ENCODE results near the gene PLXNA2.

The PLXNA2 gene, protein sequence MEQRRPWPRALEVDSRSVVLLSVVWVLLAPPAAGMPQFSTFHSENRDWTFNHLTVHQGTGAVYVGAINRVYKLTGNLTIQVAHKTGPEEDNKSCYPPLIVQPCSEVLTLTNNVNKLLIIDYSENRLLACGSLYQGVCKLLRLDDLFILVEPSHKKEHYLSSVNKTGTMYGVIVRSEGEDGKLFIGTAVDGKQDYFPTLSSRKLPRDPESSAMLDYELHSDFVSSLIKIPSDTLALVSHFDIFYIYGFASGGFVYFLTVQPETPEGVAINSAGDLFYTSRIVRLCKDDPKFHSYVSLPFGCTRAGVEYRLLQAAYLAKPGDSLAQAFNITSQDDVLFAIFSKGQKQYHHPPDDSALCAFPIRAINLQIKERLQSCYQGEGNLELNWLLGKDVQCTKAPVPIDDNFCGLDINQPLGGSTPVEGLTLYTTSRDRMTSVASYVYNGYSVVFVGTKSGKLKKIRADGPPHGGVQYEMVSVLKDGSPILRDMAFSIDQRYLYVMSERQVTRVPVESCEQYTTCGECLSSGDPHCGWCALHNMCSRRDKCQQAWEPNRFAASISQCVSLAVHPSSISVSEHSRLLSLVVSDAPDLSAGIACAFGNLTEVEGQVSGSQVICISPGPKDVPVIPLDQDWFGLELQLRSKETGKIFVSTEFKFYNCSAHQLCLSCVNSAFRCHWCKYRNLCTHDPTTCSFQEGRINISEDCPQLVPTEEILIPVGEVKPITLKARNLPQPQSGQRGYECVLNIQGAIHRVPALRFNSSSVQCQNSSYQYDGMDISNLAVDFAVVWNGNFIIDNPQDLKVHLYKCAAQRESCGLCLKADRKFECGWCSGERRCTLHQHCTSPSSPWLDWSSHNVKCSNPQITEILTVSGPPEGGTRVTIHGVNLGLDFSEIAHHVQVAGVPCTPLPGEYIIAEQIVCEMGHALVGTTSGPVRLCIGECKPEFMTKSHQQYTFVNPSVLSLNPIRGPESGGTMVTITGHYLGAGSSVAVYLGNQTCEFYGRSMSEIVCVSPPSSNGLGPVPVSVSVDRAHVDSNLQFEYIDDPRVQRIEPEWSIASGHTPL (N-terminal part only)

GRCh38 chr1:208243967-208244916 is at the start of gene PLXNA2:
PLXNA2 (minus strand) TSS chr1:208244384; CDS start chr1:208217922, 26,462 bp downstream.
- Mint-ChIP-seq H3K36me3 (ENCODE audit: low read depth) (no peaks in the 10 kb centered on the region), H3K27me3 (ENCODE audit: low read depth) (peaks cover 61% of the 10 kb centered on the region), H3K27ac (no peak within 1 kb of the TSS), H3K4me3 (peak within 1 kb of the TSS; percentile 76), H3K9me3 (no peaks in the 10 kb centered on the region), H3K4me1 (ENCODE audit: low read depth) (peaks cover 11% of the 10 kb centered on the region)
- peak; percentile 38 for DNase-seq (ENCODE audit: low spot score)

GRCh38 chr1:208292908-208293307 is 48.7 kb upstream of the PLXNA2 start:
- Mint-ChIP-seq H3K27ac (no peak overlapping the region), H3K4me1 (ENCODE audit: low read depth) (no peaks in the 10 kb centered on the region), H3K27me3 (ENCODE audit: low read depth) (peaks cover 4% of the 10 kb centered on the region), H3K36me3 (ENCODE audit: low read depth) (no peaks in the 10 kb centered on the region), H3K9me3 (no peaks in the 10 kb centered on the region), H3K4me3 (no peak overlapping the region)
- no peak for DNase-seq (ENCODE audit: low spot score)

DNA sequence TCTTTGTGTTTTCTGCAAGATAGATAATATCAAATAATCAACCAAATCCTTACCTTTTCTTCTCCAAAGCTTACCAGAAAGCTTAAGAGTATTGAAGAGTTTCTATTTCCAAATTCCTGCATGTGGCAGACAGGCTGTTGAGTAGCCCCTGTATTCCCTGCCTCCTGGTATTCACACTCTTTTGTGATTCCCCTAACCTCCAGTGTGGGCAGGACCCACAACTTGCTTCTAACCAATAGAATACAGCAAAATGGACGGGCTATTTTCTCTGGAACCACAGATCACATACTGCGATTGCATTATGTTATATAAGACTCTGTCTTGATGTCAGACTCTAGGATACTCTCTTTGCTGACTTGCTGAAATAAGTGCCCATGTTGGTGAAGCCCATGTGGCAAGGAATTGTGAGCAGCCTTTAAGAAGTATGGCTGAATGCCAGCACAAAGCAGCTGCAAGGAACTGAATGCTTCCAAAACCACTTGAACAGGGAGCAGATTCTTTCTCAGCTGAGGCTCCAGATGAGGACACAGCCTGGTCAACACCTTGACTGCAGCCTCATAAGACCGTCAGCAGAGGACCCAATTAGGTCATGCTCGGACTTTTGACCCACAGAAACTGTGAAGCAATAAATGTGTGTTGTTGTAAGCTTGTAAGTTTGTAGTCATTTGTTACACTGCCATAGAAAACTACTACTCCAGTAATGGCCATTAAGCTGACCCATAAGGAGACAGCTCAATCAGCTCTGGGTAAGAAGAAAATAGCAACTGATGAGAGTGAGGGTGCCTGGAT is 47.9 kb upstream of the PLXNA2 start:
- no peak for DNase-seq (ENCODE audit: low spot score)

DNA sequence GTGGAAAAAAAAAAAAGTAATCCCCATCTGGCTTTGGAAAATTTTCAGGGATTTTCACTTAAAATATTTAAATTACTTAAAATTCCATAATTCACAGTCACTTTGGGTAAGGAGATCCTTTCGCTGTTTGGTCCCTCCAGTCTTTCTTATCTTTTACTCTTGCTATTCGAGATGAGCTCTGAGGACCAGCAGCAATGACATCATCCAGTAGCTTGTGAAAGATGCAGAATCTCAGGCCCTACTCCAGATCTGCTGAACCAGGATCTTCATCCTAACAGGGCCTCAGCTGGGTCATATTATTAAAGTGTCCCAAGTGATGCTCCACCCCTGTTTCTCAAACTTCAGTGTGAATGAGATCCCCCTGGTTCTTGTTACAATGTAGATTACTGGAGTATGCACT is 46.9 kb upstream of the PLXNA2 start:
- Mint-ChIP-seq H3K4me1 (ENCODE audit: low read depth) (no peaks in the 10 kb centered on the region), H3K27me3 (ENCODE audit: low read depth) (peaks cover 2% of the 10 kb centered on the region), H3K4me3 (no peak overlapping the region)

More for the DNA sequence above, 47.9 kb upstream of the PLXNA2 start:
- no peak overlapping the region for H3K4me3 Mint-ChIP-seq
- peaks cover 2% of the 10 kb centered on the region for H3K27me3 Mint-ChIP-seq (ENCODE audit: low read depth)
- no peaks in the 10 kb centered on the region for H3K36me3 Mint-ChIP-seq (ENCODE audit: low read depth)
- H3K27ac Mint-ChIP-seq, result no peak overlapping the region
- H3K9me3 Mint-ChIP-seq, result no peaks in the 10 kb centered on the region
- H3K4me1 Mint-ChIP-seq (ENCODE audit: low read depth), result no peaks in the 10 kb centered on the region

GRCh38 chr1:208289716-208290115 is 45.5 kb upstream of the PLXNA2 start:
- H3K36me3 Mint-ChIP-seq (ENCODE audit: low read depth), result no peaks in the 10 kb centered on the region
- peaks cover 2% of the 10 kb centered on the region for H3K27me3 Mint-ChIP-seq (ENCODE audit: low read depth)
- H3K9me3 Mint-ChIP-seq, result no peaks in the 10 kb centered on the region
- H3K4me3 Mint-ChIP-seq, result no peak overlapping the region
- no peak overlapping the region for H3K27ac Mint-ChIP-seq
- H3K4me1 Mint-ChIP-seq (ENCODE audit: low read depth), result no peaks in the 10 kb centered on the region
- DNase-seq (ENCODE audit: low spot score), result no peak

More for the DNA sequence above, 46.9 kb upstream of the PLXNA2 start:
- no peaks in the 10 kb centered on the region for H3K36me3 Mint-ChIP-seq (ENCODE audit: low read depth)
- DNase-seq (ENCODE audit: low spot score), result no peak
- H3K27ac Mint-ChIP-seq, result no peak overlapping the region
- no peaks in the 10 kb centered on the region for H3K9me3 Mint-ChIP-seq

GRCh38 chr1:208288495-208288894 is 44.3 kb upstream of the PLXNA2 start:
- no peak overlapping the region for H3K4me3 Mint-ChIP-seq
- H3K4me1 Mint-ChIP-seq (ENCODE audit: low read depth), result no peaks in the 10 kb centered on the region
- H3K27ac Mint-ChIP-seq, result no peak overlapping the region

DNA sequence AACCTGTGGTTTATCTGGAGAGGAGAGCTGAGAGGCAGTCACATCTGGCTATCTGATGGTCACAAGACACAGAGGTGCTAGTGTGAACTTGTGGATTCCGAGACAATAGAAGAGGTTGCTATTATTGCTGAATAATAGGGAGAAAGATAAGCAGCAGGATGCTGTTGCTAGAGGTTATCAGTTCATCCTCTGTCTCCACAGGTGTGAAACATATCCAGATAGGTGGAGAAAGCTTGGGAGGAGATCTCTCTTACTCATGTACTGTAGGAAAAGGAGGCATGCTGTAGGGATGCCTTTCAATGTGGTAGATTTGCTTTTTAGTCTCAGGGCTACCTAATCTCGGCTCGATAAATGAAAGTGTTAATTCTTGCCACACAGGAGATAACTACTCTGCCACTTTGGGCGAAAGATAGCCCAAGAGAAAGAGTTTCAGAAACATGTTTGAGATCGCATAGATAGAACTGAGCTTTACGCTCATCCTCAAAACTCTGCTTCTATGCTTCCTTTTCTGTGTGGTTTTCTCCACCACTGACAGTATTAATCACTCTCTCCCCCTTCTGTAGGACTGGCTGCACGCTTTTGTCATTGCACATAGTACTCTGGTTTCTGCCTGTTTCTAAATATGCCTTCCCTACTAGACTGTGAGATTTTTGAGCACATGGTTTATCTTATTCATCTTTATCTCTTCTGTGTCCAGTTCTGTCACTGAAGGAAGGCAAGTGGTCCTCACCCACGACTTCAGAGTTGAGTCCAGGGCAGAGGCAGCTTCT is 36.7 kb upstream of the PLXNA2 start:
- Mint-ChIP-seq H3K9me3 (no peaks in the 10 kb centered on the region), H3K36me3 (ENCODE audit: low read depth) (no peaks in the 10 kb centered on the region), H3K4me1 (ENCODE audit: low read depth) (no peaks in the 10 kb centered on the region), H3K27me3 (ENCODE audit: low read depth) (peaks cover 17% of the 10 kb centered on the region), H3K4me3 (no peak overlapping the region), H3K27ac (no peak overlapping the region)
- no peak for DNase-seq (ENCODE audit: low spot score)

More at GRCh38 chr1:208288495-208288894, 44.3 kb upstream of the PLXNA2 start:
- Mint-ChIP-seq H3K36me3 (ENCODE audit: low read depth) (no peaks in the 10 kb centered on the region), H3K27me3 (ENCODE audit: low read depth) (no peaks in the 10 kb centered on the region), H3K9me3 (no peaks in the 10 kb centered on the region)
- DNase-seq (ENCODE audit: low spot score), result no peak

GRCh38 chr1:208279826-208280588 is 35.8 kb upstream of the PLXNA2 start:
- H3K27me3 Mint-ChIP-seq (ENCODE audit: low read depth), result peaks cover 17% of the 10 kb centered on the region
- H3K4me1 Mint-ChIP-seq (ENCODE audit: low read depth), result no peaks in the 10 kb centered on the region
- DNase-seq (ENCODE audit: low spot score), result no peak
- H3K36me3 Mint-ChIP-seq (ENCODE audit: low read depth), result no peaks in the 10 kb centered on the region
- no peak overlapping the region for H3K4me3 Mint-ChIP-seq
- H3K27ac Mint-ChIP-seq, result no peak overlapping the region
- H3K9me3 Mint-ChIP-seq, result no peaks in the 10 kb centered on the region

DNA sequence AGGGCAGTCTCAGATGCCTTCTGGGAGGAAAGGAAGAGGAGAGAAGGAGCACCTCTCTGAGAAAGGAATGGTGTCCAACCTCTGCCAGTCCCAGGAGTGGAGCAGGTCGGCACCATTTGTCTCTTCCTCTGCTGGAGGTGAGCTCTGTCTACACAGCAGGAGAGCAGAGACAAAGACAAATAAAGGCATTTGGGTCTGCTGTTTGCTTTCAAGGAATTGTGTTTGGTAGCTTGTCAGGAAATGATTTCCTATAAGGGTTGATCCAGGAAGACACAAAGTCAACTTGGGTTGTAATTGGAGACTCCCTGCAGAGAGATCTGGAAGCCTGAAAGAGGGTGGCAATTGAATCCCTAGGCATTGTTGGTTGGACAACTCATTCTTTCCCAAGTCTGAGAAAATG is 34.5 kb upstream of the PLXNA2 start:
- Mint-ChIP-seq H3K27me3 (ENCODE audit: low read depth) (peaks cover 17% of the 10 kb centered on the region), H3K36me3 (ENCODE audit: low read depth) (no peaks in the 10 kb centered on the region), H3K9me3 (no peaks in the 10 kb centered on the region), H3K4me1 (ENCODE audit: low read depth) (no peaks in the 10 kb centered on the region), H3K4me3 (no peak overlapping the region), H3K27ac (no peak overlapping the region)
- no peak for DNase-seq (ENCODE audit: low spot score)

GRCh38 chr1:208276757-208277435 is 32.7 kb upstream of the PLXNA2 start:
- Mint-ChIP-seq H3K9me3 (no peaks in the 10 kb centered on the region), H3K27me3 (ENCODE audit: low read depth) (peaks cover 20% of the 10 kb centered on the region), H3K4me1 (ENCODE audit: low read depth) (no peaks in the 10 kb centered on the region), H3K27ac (no peak overlapping the region), H3K4me3 (no peak overlapping the region), H3K36me3 (ENCODE audit: low read depth) (no peaks in the 10 kb centered on the region)
- no peak for DNase-seq (ENCODE audit: low spot score)

DNA sequence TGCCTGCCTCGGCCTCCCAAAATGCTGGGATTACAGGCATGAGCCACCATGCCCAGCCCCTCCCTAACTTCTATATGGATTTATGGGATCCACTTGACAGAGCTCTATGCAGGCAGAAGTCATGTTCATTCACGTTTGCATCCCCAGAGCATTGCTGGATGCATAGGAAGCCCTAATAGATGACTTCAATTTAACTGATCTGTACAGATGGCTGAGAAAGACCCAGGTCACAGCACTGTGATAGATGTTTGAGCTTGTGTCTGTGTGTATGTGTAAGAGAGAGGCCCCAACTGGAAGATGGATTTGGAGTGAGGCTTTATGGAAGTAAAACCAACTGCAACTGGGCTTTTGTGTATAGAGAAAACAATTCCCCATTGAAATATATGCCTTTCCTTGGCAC is 30.9 kb upstream of the PLXNA2 start:
- Mint-ChIP-seq H3K27ac (no peak overlapping the region), H3K9me3 (no peaks in the 10 kb centered on the region), H3K36me3 (ENCODE audit: low read depth) (no peaks in the 10 kb centered on the region), H3K4me3 (no peak overlapping the region), H3K27me3 (ENCODE audit: low read depth) (peaks cover 26% of the 10 kb centered on the region), H3K4me1 (ENCODE audit: low read depth) (no peaks in the 10 kb centered on the region)
- DNase-seq (ENCODE audit: low spot score), result no peak
